Measurements from ENCODE around the gene COPA.
"Not testable (repeated sequence)": the region's sequence is repeated elsewhere in the genome, so short reads cannot be mapped to it uniquely, and the experiment has no call there.

The COPA gene

DNA sequence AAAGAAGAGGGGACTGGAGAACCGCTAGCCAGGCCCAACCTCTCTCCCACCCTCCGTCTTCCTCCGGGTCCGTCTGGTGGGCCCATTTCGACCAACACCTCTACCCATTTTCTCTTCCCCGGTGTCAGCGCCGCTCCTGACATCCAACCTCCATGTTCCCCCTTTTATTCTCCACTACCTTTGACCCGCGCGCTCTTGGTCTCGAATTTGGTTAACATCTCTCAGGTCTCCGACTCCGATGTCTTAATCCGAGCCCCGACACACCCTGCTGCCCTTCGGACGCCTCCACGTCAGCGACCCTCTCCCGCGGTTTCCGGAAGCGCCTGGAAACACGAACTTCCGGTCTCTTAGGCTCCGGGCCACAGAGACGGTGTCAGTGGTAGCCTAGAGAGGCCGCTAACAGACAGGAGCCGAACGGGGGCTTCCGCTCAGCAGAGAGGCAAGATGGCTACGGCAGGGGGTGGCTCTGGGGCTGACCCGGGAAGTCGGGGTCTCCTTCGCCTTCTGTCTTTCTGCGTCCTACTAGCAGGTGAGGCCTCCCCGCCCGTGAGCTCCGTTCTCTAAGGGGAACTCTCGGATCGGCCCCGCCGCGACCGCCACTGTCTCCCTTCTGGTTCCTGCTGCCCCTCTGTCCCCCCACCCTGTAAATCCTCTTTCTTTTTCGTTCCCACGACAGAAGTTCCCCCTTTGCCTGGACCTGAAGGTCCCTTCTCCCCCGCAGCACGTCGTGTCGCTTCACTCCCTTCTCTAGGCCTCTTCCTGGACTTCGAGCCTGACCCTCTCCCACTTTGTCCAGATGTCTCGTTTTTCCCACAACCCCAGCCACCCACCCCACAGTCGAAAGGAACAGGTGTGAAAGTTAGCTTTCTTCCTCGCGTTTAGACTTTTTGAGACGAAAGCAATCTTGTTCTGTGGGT is at the start of gene COPA, which contains the start of gene NCSTN:
Gene COPA (minus strand): TSS at position 298 of the 917 bp plus-strand sequence. CDS start 80 bp downstream, at position 218.
Gene NCSTN (plus strand): TSS at position 431 of the 917 bp plus-strand sequence. CDS start 14 bp downstream, at position 445.
- in situ Hi-C loops (cut with MboI; ENCODE audit: low sequenced_read_pairs), result no loop called here

DNA sequence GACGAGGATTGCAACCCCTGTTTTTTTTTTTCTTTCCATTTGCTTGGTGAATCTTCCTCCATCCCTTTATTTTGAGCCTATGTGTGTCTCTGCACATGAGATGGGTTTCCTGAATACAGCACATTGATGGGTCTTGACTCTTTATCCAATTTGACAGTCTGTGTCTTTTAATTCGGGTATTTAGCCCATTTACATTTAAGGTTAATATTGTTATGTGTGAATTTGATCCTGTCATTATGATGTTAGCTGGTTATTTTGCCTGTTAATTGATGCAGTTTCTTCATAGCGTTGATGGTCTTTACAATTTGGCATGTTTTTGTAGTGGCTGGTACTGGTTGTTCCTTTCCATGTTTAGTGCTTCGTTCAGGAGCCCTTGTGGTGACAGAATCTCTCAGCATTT is 45.4 kb upstream of the COPA start:
- in situ Hi-C loops (cut with MboI; ENCODE audit: low sequenced_read_pairs), result not testable (repeated sequence)

DNA sequence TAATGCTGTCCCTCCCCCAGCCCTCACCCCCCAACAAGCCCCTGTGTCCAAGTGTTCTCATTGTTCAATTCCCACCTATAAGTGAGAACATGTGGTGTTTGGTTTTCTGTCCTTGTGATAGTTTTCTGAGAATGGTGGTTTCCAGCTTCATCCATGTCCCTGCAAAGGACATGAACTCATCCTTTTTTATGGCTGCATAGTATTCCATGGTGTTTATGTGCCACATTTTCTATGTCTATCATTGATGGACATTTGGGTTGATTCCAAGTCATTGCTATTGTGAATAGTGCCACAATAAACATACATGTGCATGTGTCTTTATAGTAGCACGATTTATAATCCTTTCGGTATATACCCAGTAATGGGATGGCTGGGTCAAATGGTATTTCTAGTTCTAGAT is 41.8 kb upstream of the COPA start:
- in situ Hi-C loops (cut with MboI; ENCODE audit: low sequenced_read_pairs), result not testable (repeated sequence)

GRCh38 chr1:160377585-160378206 is 34.6 kb upstream of the COPA start:
- in situ Hi-C loops (cut with MboI; ENCODE audit: low sequenced_read_pairs), result no loop called here

DNA sequence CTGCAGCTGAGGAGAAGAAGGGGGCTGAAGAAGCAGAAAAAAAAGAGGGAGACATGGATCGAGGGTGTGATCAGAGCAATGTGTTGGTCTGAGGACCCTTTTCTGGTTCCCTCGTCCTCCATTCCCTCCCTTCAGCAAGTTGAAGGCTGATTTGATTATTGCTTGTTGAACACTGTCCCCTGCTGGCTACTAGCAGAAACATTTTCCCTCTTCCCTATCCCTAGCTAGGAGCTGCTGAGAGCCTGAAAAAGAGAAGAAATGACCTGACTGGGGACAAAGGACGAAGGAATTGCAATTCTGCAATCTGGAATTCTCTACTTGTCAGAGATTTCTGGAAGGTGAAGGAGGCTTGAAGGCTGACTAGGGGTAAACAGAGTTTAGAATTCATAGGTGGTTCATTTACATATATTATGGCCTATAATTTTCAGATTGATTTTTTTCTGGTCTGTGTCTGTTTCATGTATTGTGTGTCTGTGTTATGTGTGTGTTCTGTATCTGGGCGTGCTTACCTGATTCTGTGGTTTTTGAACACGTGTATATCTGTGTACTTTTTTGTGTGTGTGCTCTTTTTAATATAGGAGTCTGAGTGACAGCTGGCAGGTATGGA is 33.6 kb upstream of the COPA start:
- in situ Hi-C loops (cut with MboI; ENCODE audit: low sequenced_read_pairs), result no loop called here

DNA sequence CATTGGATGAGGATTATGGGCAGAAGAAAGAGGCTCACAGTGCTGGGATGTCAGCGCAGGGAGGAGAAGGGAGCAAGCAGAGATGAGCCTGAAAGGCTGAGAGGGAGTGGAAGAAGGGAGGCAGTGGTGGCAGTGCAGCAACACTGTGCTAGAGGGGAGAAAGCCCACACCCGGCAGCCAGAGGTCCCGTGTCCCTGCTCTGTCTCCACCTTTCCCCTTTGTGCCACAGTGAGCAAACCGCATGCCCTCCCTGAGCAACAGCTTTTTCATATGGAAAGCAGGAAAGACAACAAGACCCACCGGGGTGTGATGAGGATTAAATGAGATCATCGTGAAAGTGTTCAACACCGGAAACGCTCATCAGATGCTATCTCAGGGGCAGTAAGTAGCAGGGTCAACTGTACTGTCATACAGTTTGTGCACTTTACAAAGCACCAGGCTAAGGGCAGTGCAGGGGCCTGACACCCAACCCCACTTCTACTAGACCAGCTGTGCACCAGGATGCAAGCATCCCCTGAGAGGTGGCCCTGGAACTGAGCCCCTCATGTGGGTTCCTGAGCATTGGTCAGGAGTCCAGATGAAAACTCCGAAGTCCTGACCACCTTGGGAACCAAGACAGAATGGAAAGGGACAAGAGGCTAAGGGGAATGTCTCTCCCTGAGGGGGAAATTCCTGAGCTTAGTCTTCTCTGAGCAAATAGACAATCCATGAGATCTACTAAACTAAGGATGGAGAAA is 32.9 kb upstream of the COPA start:
- in situ Hi-C loops (cut with MboI; ENCODE audit: low sequenced_read_pairs), result no loop called here

- in situ Hi-C loops (cut with MboI; ENCODE audit: low sequenced_read_pairs), result no loop called here
These were observed 31.5 kb upstream of the COPA start for GRCh38 chr1:160374306-160375110.

DNA sequence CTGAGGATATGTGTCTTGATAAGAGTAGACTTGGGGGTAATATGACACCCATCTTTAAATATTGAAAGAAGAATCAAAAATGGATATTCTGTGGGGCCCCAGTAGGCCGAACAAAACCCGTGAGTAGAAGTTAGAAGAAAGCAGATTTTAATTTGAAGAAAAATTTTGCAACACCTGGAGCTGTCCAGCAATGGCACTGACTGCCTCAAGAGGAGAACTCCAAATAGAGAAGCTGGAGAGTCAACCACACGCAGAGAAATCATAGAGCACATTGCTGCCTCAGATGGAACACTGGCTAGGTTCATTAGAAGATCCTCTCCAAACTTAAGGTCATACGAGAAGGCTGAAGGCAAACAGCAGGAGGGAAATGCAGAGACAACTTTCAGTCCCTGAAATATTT is 30.6 kb upstream of the COPA start:
- in situ Hi-C loops (cut with MboI; ENCODE audit: low sequenced_read_pairs), result no loop called here

DNA sequence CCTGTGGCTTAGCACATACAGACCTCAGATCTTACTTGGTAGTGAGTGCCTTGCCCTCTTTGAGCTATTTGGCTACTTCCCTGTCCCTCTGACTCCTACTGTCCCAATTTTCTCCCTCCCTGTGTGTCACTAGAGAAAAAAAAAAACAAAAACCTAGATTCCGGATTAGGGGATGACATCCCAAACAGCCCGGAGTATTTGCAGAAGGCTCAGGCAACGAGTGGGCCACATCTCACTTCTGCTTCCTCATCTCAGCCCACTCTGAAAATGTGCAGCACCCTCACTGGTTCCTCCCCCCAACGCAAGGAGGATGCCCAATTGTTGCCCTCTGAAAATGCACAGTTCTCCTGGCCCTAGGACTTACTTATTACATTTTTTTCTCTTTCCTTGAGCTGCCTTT is 28.7 kb upstream of the COPA start:
- in situ Hi-C loops (cut with MboI; ENCODE audit: low sequenced_read_pairs), result no loop called here

- in situ Hi-C loops (cut with MboI; ENCODE audit: low sequenced_read_pairs), result no loop called here
These were observed 28.2 kb upstream of the COPA start for GRCh38 chr1:160371346-160371631.

DNA sequence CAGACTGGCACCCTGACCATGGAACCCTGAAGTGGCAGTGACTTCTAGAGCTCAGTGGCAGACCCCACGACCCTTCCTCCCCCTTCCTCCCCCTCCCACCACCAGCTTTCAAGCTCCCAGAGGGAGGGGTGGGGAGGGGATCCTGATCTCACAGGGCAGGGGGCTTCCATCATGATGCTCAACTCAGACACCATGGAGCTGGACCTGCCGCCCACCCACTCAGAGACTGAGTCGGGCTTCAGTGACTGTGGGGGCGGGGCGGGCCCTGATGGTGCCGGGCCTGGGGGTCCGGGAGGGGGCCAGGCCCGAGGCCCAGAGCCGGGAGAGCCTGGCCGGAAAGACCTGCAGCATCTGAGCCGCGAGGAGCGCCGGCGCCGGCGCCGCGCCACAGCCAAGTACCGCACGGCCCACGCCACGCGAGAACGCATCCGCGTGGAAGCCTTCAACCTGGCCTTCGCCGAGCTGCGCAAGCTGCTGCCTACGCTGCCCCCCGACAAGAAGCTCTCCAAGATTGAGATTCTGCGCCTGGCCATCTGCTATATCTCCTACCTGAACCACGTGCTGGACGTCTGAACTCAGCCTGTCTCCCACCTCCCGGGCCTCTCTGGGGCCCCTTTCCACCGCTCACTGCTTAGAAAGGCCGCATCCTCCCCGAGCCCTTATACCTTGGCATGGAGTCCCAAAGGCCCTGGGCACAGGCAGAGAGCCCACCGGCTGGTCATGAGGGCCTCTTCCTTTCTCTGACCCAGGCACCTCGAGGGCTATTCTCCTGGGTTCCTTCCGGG is 27.7 kb upstream of the COPA start:
- in situ Hi-C loops (cut with MboI; ENCODE audit: low sequenced_read_pairs), result no loop called here

- in situ Hi-C loops (cut with MboI; ENCODE audit: low sequenced_read_pairs), result no loop called here
These were observed 26.0 kb upstream of the COPA start for GRCh38 chr1:160369087-160369486.

DNA sequence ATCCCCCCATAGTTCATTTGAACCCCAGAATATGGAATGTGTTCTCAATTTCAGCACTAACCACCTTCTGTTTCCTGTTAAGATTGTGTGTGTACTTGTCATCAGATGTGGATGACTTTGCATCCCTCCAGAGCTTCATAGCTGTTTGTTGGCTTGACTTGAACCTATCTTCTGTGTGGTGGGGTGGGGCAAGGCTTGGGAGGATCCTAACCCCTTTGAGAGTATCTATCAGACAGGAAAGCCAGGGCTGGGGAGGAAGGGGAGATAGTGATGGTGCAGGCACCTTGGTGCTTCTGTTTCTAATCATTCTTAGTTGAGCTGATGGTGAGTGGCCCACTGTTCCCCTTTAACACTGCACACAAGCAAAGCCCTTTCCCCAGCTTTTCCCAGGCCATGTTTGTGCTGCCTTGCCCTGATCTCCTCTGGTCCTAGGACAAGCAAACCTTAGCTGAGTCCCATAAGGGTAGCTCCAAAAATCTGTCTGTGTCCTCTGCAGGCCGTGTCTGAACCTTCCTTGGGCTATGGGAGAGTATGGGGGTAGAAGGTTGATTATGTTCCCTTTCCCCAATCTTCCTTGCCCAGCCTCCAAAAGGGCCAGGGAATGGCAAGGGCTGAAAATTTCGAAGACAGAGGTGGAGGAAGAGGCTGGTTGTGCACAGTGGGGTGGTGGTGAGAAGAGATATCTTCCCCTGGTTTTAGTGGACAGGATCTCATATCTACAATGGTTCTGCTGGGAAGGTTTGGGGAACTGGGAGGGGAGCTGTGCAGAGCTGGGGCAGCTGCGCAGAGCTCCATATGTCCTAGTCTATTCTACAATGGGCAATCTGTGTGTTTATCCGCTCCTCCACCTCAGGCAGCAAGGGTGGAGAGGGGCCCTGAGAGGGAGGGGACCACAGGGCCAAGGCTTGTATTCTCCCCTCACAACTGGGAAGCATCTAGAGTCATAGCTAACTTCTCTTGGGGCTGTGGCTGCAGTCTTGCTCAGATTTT is 25.2 kb upstream of the COPA start:
- in situ Hi-C loops (cut with MboI; ENCODE audit: low sequenced_read_pairs), result no loop called here

DNA sequence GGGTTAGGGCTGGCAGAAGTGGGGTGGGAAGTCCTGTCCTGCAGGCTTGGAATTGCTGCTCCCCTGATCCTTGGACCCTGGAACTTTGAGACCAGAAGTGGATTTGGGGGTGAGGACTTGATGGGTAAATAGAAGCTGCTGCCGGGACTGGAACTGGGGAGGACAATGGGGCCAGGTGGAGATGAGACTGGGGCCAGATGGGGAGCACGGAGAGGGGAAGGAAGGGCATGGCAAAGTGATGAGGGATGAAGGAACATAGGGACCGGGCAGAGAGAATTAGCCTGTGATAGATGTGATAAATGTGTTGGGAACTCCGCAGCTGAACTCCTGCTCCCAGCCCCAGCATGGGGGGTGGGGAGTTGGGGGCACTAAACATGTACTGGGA is 24.5 kb upstream of the COPA start:
- in situ Hi-C loops (cut with MboI; ENCODE audit: low sequenced_read_pairs), result no loop called here

- in situ Hi-C loops (cut with MboI; ENCODE audit: low sequenced_read_pairs), result no loop called here
These were observed 23.9 kb upstream of the COPA start, which contains the start of gene NHLH1 for GRCh38 chr1:160366731-160367515. NHLH1 (plus strand) TSS chr1:160367071; CDS start chr1:160370732, 3,661 bp downstream.

GRCh38 chr1:160365325-160365724 is 22.3 kb upstream of the COPA start:
- in situ Hi-C loops (cut with MboI; ENCODE audit: low sequenced_read_pairs), result no loop called here

DNA sequence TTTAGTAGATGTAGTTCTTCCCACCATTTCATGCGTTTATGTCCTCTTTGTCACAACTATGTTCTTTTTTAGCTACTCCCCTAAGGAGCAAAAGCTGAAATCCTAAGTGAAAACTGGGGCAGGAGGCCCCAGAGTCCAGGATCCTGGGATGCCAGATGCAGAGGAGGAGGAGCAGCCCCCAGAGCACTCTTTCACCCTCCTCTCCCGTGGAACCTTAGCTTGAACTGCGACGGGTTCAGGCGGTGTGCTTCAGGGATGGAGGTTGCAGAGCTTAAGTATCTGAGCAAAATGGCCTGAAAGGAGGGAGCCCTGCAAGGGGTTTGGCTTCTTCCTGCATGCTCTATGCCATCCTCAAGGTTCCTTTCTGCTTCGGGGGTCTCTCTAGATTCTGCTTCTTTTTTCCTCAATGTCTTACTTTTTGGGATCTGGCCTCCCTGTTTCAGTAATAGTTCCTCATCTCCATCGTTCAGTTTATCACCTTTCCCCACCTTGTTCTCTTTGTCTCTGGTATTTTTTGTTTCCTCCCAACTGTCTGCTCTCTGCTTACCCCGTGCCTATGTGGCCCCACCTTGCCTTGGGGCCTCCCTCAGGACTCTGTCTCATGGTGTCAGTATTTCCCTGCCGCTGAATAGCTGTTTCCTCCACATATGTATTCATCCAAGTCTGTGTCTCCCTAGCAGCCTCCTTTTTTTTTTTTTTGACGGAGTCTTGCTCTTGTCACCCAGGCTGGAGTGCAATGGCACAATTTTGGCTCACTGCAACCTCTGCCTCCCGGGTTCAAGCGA is 21.1 kb upstream of the COPA start:
- in situ Hi-C loops (cut with MboI; ENCODE audit: low sequenced_read_pairs), result no loop called here
